GM12878 (cell line): ENCODE data around the gene ATL2.
"Not testable (repeated sequence)": the region's sequence is repeated elsewhere in the genome, so short reads cannot be mapped to it uniquely, and the experiment has no call there.

Experiments
- ATF2 ChIP-seq: IDR thresholded peaks from 2 replicates; pipeline ENCODE4 v1.6.1; 2012; ENCODE audit warnings: low read length, inconsistent platforms
- BCL11A ChIP-seq: IDR thresholded peaks from 2 replicates; pipeline ENCODE4 v1.6.1; 2011; ENCODE audit warnings: low read depth, low read length
- CBX5 ChIP-seq: sonication (generic); IDR thresholded peaks from 2 replicates; pipeline ENCODE4 v1.6.1; 2016; ENCODE audit warnings: low read depth, moderate library complexity, mild to moderate bottlenecking, inconsistent platforms
- CTCF ChIP-seq, 3 experiments: IDR thresholded peaks in 2 of 3; conservative IDR thresholded peaks in 1 of 3; 2 replicates each; pipeline ENCODE4 v1.5.1; 2011; ENCODE audit warnings: low read depth in 3 of 3, low read length in 3 of 3, mild to moderate bottlenecking in 3 of 3, control low read depth in 2 of 3, moderate library complexity in 2 of 3, inconsistent platforms in 1 of 3, mixed read lengths in 1 of 3; ENCODE audit not compliant: control insufficient read depth in 2 of 3, insufficient read depth in 1 of 3; ENCODE audit errors: extremely low read depth in 1 of 3
- EZH2 ChIP-seq: IDR thresholded peaks from 2 replicates; pipeline ENCODE4 v1.6.1; 2012; ENCODE audit warnings: low read depth, mild to moderate bottlenecking, control low read depth, inconsistent platforms, low read length, borderline replicate concordance; ENCODE audit not compliant: control insufficient read depth
- HDAC2 ChIP-seq: fragments of 200-600 bp; sonication (generic); IDR thresholded peaks from 2 replicates; pipeline ENCODE4 v1.6.1; 2017
- MEF2B ChIP-seq: fragments of 450-650 bp; IDR thresholded peaks from 2 replicates; pipeline ENCODE4 v1.6.1; 2018; ENCODE audit warnings: mild to moderate bottlenecking, moderate library complexity; ENCODE audit not compliant: partially characterized antibody, poor library complexity, severe bottlenecking
- RCOR1 ChIP-seq: conservative IDR thresholded peaks from 2 replicates; pipeline ENCODE4 v1.6.1; 2012; ENCODE audit warnings: low read depth, low read length, improper control_type of control experiment
- REST ChIP-seq: IDR thresholded peaks from 2 replicates; pipeline ENCODE4 v1.6.1; 2012; ENCODE audit warnings: mild to moderate bottlenecking, low read depth, low read length
- USF2 ChIP-seq: IDR thresholded peaks from 2 replicates; pipeline ENCODE4 v1.6.1; 2011; ENCODE audit warnings: low read depth, low read length, improper control_type of control experiment, borderline replicate concordance

DNA sequence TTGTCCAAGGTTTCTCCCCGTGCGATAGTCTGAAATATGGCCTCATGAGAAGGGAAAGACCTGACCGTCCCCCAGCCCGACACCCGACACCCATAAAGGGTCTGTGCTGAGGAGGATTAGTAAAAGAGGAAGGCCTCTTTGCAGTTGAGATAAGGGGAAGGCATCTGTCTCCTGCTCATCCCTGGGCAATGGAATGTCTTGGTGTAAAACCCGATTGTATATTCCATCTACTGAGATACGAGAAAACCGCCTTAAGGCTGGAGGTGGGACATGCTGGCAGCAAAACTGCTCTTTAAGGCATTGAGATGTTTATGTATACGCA lies 99.0 kb downstream of the ATL2 start:
- TF ChIP-seq CTCF (IDR thresholded peaks at IDR 0.05 in 2 of 3, conservative IDR thresholded peaks at IDR 0.05 in 1 of 3; ENCODE audit: control insufficient read depth in 2 of 3, extremely low read depth in 1 of 3, insufficient read depth in 1 of 3, low read depth in 3 of 3, low read length in 3 of 3); MEF2B; ATF2; BCL11A; REST; HDAC2; RCOR1; USF2; EZH2; CBX5: not testable (repeated sequence)
